IPS DF 6.9 (cell line): ENCODE measurements around the gene NPHP4.

ENCODE experiments used
- DNase-seq: peaks from one replicate; pipeline ENCODE4 v3.0.0-alpha.2; 2013; ENCODE audit warnings: low read depth, low spot score
- H3K27ac ChIP-seq: one replicate; pipeline ENCODE4 v1.5.1; 2013; ENCODE audit warnings: low read length, control low read depth
- H3K27me3 ChIP-seq: 2 replicates; pipeline ENCODE4 v1.6.1; 2013; ENCODE audit warnings: mild to moderate bottlenecking, low read length; ENCODE audit not compliant: control insufficient read depth, insufficient read depth
- H3K36me3 ChIP-seq: 2 replicates; pipeline ENCODE4 v1.6.1; 2013; ENCODE audit warnings: low read length; ENCODE audit not compliant: control insufficient read depth, insufficient read depth
- H3K4me1 ChIP-seq: 2 replicates; pipeline ENCODE4 v1.6.1; 2013; ENCODE audit warnings: low read length; ENCODE audit not compliant: control insufficient read depth, insufficient read depth
- H3K4me3 ChIP-seq: 2 replicates; pipeline ENCODE4 v1.5.1; 2013; ENCODE audit warnings: mild to moderate bottlenecking, low read length
- H3K9me3 ChIP-seq: 2 replicates; pipeline ENCODE4 v1.6.1; 2013; ENCODE audit warnings: low read length, inconsistent platforms; ENCODE audit not compliant: control insufficient read depth, insufficient read depth
- WGBS: extraction: QIAGEN DNeasy Blood & Tissue Kit; methylation state at CpG from one replicate; pipeline ENCODE4 v1.1.7; 2013; ENCODE audit warnings: mixed read lengths, missing lambda C conversion rate; ENCODE audit not compliant: insufficient read length, insufficient coverage; 5-methylcytosine and 5-hydroxymethylcytosine counted together

Gene NPHP4

DNA sequence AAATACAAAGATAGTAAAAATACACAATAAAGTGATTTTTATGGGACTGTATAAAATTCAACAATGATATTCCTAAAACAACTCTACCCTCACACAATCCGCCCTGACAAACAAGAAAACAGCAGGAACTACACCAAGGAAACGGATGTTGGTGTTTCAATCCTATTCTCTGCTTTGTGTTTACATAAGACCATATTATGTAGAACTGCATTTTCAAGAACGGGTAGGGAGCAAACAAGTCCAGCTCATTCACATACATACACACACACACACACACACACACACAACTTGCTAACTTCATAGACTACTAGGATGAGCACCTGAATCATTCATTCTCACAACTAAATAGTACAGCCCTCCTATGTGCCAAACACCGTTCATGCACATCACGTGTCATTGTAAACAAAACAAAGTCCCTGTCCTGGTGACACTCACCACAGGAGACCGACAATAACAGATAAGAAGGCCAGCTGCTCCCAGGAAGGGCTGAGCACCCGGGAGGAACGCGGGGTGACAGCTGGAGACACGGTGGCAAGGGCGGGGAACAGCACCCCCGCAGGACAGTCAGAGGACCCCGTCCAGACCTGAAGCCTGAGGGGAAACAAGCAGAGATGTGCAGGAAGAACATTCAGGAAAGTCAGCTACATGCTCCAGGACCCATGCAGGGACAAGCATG lies 43.0 kb downstream of the NPHP4 start:
- H3K36me3 ChIP-seq: no peaks in the 10 kb centered on the region
- no peak for DNase-seq
- no peak overlapping the region for H3K27ac ChIP-seq
- no peaks in the 10 kb centered on the region for H3K27me3 ChIP-seq
- no CpG with 5 or more reads among the region's 13 CpGs for WGBS
- H3K4me3 ChIP-seq: no peak overlapping the region
- H3K4me1 ChIP-seq: no peaks in the 10 kb centered on the region
- no peaks in the 10 kb centered on the region for H3K9me3 ChIP-seq

GRCh38 chr1:5948681-5949005 lies 43.6 kb downstream of the NPHP4 start:
- Histone ChIP-seq H3K27ac (no peak overlapping the region), H3K4me1 (no peaks in the 10 kb centered on the region), H3K36me3 (no peaks in the 10 kb centered on the region), H3K4me3 (no peak overlapping the region), H3K9me3 (no peaks in the 10 kb centered on the region), H3K27me3 (no peaks in the 10 kb centered on the region)
- DNase-seq: no peak
- no CpG with 5 or more reads among the region's 4 CpGs for whole genome bisulfite sequencing

- no CpG with 5 or more reads among the region's 20 CpGs for WGBS
- Histone ChIP-seq H3K4me3 (no peak overlapping the region), H3K36me3 (no peaks in the 10 kb centered on the region), H3K9me3 (no peaks in the 10 kb centered on the region), H3K4me1 (no peaks in the 10 kb centered on the region), H3K27ac (no peak overlapping the region), H3K27me3 (no peaks in the 10 kb centered on the region)
- no peak for DNase-seq
Measured at GRCh38 chr1:5947978-5948680, 44.1 kb downstream of the NPHP4 start.

DNA sequence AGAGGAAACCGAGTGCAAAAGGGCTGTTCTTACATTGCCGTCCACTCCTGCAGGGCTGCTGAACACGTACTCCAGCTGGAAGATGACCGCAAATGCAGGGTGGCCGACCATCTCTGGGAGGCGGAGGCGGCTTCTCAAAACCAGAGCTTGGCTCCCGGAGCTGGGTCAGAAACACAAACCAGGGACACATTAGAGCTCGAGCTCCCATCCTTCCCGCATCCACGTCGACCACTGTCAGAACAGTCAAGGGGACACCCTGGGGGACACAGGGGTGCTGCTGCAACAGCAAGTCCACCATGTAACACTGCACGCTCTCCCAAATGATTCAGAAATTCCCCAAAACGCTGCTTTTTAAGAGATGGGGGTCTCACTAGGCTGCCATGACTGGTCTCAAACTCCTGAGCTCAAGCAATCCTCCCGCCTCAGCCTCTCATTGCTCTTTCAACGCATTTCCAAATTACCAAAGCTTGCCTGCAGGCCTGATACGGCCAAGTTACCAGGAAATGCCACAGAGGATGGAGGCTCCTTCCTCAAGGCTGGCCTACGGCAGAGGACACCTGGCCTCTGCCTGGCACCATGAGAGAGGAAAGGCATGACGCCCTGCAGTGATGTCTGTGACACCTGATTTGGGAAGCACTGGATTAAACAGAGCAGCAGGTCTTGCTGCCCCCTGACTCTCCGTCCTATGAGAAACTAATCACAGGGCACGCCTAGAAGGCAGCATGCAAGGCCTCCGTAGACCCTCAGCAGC lies 45.0 kb downstream of the NPHP4 start:
- no peaks in the 10 kb centered on the region for H3K4me1 ChIP-seq
- no peak overlapping the region for H3K4me3 ChIP-seq
- WGBS: no CpG with 5 or more reads among the region's 22 CpGs
- no peak for DNase-seq
- no peaks in the 10 kb centered on the region for H3K36me3 ChIP-seq
- no peaks in the 10 kb centered on the region for H3K27me3 ChIP-seq
- H3K9me3 ChIP-seq: no peaks in the 10 kb centered on the region
- no peak overlapping the region for H3K27ac ChIP-seq

GRCh38 chr1:5945445-5945844 lies 46.8 kb downstream of the NPHP4 start:
- Histone ChIP-seq H3K27ac (no peak overlapping the region), H3K4me1 (no peaks in the 10 kb centered on the region), H3K9me3 (no peaks in the 10 kb centered on the region), H3K4me3 (no peak overlapping the region), H3K27me3 (no peaks in the 10 kb centered on the region), H3K36me3 (no peaks in the 10 kb centered on the region)
- WGBS: no CpG with 5 or more reads among the region's 14 CpGs
- no peak for DNase-seq

- no peak overlapping the region for H3K4me3 ChIP-seq
- no CpG with 5 or more reads among the region's 12 CpGs for WGBS
- H3K36me3 ChIP-seq: no peaks in the 10 kb centered on the region
- no peaks in the 10 kb centered on the region for H3K4me1 ChIP-seq
- no peaks in the 10 kb centered on the region for H3K27me3 ChIP-seq
- no peak for DNase-seq
- H3K27ac ChIP-seq: no peak overlapping the region
- no peaks in the 10 kb centered on the region for H3K9me3 ChIP-seq
Measured at GRCh38 chr1:5944843-5945167, 47.4 kb downstream of the NPHP4 start.

GRCh38 chr1:5944154-5944842 lies 47.9 kb downstream of the NPHP4 start:
- H3K27me3 ChIP-seq: no peaks in the 10 kb centered on the region
- H3K4me3 ChIP-seq: no peak overlapping the region
- no peaks in the 10 kb centered on the region for H3K36me3 ChIP-seq
- WGBS: no CpG with 5 or more reads among the region's 27 CpGs
- H3K9me3 ChIP-seq: no peaks in the 10 kb centered on the region
- H3K27ac ChIP-seq: no peak overlapping the region
- DNase-seq: no peak
- H3K4me1 ChIP-seq: no peaks in the 10 kb centered on the region; the same call in 1 of the 2 replicates

DNA sequence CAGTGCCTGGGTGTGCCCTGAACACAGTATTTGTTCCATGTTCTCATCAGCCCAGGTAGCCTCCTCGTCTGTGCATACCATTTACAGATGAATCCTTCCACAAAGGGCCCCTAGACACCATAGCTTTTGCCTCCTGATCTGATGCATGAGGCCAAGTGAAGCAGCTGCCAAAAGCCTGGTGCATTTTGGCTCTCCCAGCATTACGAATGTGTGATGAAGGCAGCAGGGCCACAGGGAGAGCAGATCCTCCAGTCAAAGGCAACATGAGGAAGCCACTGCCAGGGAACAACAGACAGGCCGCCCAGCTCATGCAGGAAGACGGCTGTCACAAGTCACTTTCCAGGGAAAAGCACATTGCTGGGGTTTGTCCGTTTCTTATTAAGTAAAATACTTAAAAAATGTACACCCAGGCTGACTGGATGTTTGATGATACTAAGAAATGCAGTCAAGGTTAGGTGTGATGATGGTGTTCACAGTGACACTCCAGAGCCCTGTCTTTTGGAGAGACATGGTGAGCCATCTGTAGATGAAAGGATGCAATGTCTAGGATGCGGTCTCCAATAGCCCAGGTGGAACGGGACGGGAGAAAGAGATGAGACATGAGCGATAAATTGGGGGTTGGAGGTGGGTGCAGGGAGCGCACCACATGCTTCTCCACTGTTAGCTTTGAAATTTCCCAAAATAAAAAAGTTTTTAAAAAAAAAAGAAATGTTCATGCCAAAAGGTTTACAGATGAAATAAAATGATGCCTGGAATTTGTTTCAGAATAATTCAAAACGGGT lies 48.7 kb downstream of the NPHP4 start:
- no peaks in the 10 kb centered on the region for H3K9me3 ChIP-seq
- no peak for DNase-seq
- H3K4me3 ChIP-seq: no peak overlapping the region
- H3K36me3 ChIP-seq: no peaks in the 10 kb centered on the region
- no peak overlapping the region for H3K27ac ChIP-seq
- no peaks in the 10 kb centered on the region; the same call in 1 of the 2 replicates for H3K4me1 ChIP-seq
- WGBS: no CpG with 5 or more reads among the region's 11 CpGs
- no peaks in the 10 kb centered on the region for H3K27me3 ChIP-seq

- H3K9me3 ChIP-seq: no peaks in the 10 kb centered on the region
- peaks cover 2% of the 10 kb centered on the region; the same call in 1 of the 2 replicates for H3K36me3 ChIP-seq
- no peaks in the 10 kb centered on the region for H3K27me3 ChIP-seq
- no peak overlapping the region for H3K4me3 ChIP-seq
- H3K27ac ChIP-seq: no peak overlapping the region
- no peaks in the 10 kb centered on the region; the same call in 1 of the 2 replicates for H3K4me1 ChIP-seq
- WGBS: no CpG with 5 or more reads among the region's 7 CpGs
- DNase-seq: no peak
Measured at GRCh38 chr1:5941671-5942070, 50.6 kb downstream of the NPHP4 start.
